T-helper 1 cell treated with Interleukin-12 subunit alpha and Interleukin-12 subunit beta and Interleukin-4 antibody, amounts not matched to agents 30 μg/mL and 1 μg/mL, for 36 hours (primary cell): Measurements from ENCODE around the gene NLRP7.
"Not testable (repeated sequence)": the region's sequence is repeated elsewhere in the genome, so short reads cannot be mapped to it uniquely, and the experiment has no call there.

ENCODE experiments used
- H3K27ac Mint-ChIP-seq: one replicate; pipeline ENCODE4 v1.8.0; 2021; ENCODE audit warnings: mild to moderate bottlenecking, mixed read lengths
- H3K27me3 Mint-ChIP-seq: one replicate; pipeline ENCODE4 v1.8.0; 2021; ENCODE audit warnings: low read depth, mixed read lengths
- H3K36me3 Mint-ChIP-seq: one replicate; pipeline ENCODE4 v1.8.0; 2021; ENCODE audit warnings: low read depth, mixed read lengths
- H3K4me1 Mint-ChIP-seq: one replicate; pipeline ENCODE4 v1.8.0; 2021; ENCODE audit warnings: low read depth, mixed read lengths
- H3K4me3 Mint-ChIP-seq: one replicate; pipeline ENCODE4 v1.8.0; 2021; ENCODE audit warnings: mild to moderate bottlenecking, moderate library complexity, mixed read lengths
- H3K9me3 Mint-ChIP-seq: one replicate; pipeline ENCODE4 v1.8.0; 2021; ENCODE audit warnings: mixed read lengths

Gene NLRP7

DNA sequence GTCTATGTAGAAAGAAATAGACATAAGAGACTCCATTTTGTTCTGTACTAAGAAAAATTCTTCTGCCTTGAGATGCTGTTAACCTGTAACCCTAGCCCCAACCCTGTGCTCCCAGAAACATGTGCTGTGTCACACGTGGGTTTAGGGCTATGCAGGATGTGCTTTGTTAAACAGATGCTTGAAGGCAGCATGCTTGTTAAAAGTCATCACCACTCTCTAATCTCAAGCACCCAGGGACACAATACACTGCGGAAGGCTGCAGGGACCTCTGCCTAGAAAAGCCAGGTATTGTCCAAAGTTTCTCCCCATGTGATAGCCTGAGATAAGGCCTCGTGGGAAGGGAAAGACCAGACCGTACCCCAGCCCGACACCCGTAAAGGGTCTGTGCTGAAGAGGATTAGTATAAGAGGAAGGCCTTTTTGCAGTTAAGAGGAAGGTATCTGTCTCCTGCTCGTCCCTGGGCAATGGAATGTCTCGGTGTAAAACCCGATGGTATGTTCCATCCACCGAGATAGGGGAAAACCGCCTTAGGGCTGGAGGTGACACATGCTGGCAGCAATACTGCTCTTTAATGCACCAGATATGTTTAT, 3.5 kb downstream of the NLRP7 start:
- not testable (repeated sequence) for H3K4me3 Mint-ChIP-seq, H3K36me3 Mint-ChIP-seq, H3K4me1 Mint-ChIP-seq, H3K27me3 Mint-ChIP-seq, H3K27ac Mint-ChIP-seq, H3K9me3 Mint-ChIP-seq

DNA sequence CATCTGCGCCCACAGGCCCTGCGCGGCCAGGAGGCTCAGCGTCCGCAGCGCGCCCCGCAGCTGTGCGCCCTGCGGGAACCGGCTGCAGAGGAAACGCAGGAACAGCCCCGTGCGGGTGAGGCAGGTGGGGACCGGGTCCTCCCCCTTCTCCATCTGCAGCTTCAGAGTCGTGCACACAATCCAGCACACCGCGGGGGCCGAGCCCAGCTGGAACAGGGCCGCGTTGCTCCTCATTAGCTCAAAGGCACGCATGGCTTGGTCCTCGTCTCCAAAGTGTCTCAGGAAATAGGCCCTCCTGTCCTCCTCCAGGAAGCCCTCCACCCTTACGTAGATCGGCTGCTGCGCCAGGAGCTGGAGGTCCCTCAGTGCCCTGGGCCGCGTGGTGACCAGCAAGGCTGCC, 7.8 kb downstream of the NLRP7 start:
- H3K4me3 Mint-ChIP-seq, H3K36me3 Mint-ChIP-seq, H3K27ac Mint-ChIP-seq, H3K9me3 Mint-ChIP-seq, H3K27me3 Mint-ChIP-seq, H3K4me1 Mint-ChIP-seq: not testable (repeated sequence)

DNA sequence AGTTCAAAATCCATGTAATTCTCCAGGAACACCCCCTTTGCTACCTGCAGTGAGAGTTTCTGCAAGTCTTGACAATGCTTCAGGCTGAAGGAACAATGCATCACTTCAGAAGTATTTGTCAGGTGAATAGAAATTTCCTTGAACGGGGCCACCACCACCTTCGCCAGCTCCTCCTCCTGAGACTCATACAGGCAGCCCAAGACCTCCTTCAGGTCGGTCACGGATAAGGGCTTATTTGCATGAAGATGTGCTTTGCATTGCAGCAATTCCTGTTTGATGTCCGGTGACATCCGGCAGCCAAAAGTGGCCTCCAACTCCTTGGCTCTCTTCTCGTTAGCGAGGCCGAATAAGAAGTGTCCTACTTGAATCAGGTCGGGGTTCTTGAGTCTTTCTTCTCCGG, 8.4 kb downstream of the NLRP7 start:
- Mint-ChIP-seq H3K27me3 (peaks cover 4% of the 10 kb centered on the region), H3K9me3 (no peaks in the 10 kb centered on the region), H3K4me3 (no peak overlapping the region), H3K27ac (no peak overlapping the region), H3K4me1 (peaks cover 4% of the 10 kb centered on the region), H3K36me3 (no peaks in the 10 kb centered on the region)

DNA sequence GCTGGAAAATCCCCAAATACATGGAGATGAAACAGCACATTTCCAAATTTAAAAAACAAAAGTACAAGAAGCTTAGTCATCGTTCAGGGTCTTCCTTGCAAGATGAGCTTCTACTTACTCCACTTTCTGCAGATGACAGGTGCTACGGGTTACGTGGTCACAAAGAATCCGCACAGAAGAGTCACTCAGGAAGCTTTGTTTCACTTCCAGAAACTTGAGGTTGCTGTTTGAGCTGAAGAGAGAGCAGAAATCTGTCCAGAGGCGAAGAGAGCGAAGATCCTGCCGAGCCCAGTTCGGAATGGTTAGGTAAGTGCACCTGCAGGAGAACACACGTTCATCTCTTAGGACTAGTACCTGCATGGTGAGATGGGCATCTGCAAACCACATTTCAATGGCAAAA, 9.4 kb downstream of the NLRP7 start:
- Mint-ChIP-seq H3K9me3 (no peaks in the 10 kb centered on the region), H3K4me3 (peak overlapping the region; percentile 15), H3K27me3 (peaks cover 4% of the 10 kb centered on the region), H3K36me3 (no peaks in the 10 kb centered on the region), H3K4me1 (peaks cover 4% of the 10 kb centered on the region), H3K27ac (peak overlapping the region; percentile 70)

DNA sequence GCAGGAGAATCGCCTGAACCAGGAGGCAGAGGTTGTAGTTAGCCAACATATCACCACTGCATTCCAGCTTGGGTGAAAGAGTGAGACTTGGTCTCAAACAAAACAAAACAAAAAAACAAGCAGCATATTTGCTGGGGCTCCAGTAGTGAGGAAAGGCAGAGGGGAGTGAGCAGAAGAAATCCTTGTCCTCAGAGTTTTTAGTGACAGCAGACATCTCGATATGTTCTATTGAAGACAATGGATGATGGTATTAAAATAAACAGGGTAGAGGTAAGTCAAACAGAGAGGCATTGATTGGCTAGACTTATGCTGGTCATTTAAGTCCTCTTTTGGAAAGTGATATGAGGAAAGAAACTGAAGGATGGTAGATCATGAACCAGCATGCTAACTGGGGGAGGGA, 19.0 kb downstream of the NLRP7 start:
- Mint-ChIP-seq H3K36me3 (peaks cover 2% of the 10 kb centered on the region), H3K4me3 (no peak overlapping the region), H3K27me3 (no peaks in the 10 kb centered on the region), H3K27ac (no peak overlapping the region), H3K9me3 (peaks cover 21% of the 10 kb centered on the region), H3K4me1 (no peaks in the 10 kb centered on the region)

DNA sequence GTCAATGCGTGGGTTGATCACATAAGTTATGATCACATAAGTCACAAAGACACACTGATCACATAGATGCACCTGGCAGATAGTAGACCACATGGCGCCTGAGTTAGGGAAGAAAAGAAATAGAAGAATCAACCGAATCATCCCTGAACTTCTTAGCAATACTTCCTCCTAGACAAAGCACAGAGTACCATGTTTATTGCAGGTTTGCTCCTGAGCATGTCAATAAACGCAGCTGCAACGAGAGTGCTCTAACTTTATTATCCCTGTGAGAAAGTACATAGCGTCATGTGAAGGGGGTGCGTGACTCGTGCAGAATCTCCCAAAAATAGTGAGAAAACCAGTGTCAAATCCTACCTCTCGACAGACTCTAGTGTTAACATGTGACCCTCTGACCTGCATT, 24.1 kb downstream of the NLRP7 start:
- no peaks in the 10 kb centered on the region for H3K27me3 Mint-ChIP-seq
- no peak overlapping the region for H3K27ac Mint-ChIP-seq
- peaks cover under 1% of the 10 kb centered on the region for H3K36me3 Mint-ChIP-seq
- H3K4me1 Mint-ChIP-seq: peaks cover 7% of the 10 kb centered on the region
- peaks cover 8% of the 10 kb centered on the region for H3K9me3 Mint-ChIP-seq
- no peak overlapping the region for H3K4me3 Mint-ChIP-seq

DNA sequence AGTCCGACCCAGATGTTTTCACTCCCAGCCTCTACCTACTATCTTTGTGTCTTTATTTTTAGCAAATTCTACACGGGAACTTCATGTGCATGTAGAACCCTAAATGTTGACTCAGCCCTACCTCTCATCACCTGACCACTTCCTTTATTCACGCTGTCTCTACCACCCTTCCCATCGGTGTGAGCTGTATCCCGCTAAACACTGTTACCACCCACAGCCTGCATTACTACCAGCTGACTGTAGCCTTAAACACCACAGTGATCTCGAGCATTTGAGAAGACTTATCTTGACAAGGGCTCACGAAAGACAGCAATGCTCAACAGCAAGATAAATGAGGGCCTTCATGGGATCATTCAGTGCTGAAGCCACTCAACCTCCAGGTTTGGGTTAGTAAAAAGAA, 26.2 kb downstream of the NLRP7 start:
- Mint-ChIP-seq H3K27me3 (no peaks in the 10 kb centered on the region), H3K4me1 (peaks cover 10% of the 10 kb centered on the region), H3K36me3 (no peaks in the 10 kb centered on the region), H3K4me3 (no peak overlapping the region), H3K27ac (peak overlapping the region; percentile 4), H3K9me3 (peaks cover 5% of the 10 kb centered on the region)

DNA sequence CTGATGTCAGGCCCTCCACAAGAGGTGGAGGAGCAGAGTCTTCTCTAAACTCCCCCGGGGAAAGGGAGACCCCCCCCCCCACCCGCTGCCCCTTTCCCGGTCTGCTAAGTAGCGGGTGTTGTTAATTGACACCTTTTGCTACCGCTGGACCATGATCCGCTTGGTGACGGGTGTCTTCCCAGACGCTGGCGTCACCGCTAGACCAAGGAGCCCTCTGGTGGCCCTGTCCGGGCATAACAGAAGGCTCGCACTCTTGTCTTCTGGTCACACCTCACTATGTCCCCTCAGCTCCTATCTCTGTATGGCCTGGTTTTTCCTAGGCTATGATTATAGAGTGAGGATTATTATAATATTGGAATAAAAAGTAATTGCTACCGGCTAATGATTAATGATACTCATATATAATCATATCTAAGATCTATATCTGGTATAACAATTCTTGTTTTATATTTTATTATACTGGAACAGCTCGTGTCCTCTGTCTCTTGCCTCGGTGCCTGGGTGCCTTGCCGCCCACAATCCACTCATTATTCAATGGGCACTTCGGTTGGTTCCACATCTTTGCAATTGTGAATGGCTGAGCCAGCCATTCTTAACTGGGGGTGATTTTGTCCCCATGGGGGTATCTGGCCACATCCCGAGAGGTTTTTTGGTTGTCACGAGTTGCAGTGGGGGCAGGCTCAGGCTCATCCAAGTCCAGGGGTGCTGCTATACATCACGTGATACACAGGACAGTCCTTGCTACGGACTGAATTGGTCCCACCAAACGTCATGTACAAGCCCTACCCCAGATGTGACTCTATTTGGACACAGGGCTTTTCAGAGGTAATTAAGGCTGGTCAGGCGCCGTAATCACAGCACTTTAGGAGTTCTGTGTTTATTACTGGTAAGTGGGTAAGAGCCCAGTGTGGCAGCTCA, 27.4 kb downstream of the NLRP7 start:
- H3K36me3 Mint-ChIP-seq, H3K9me3 Mint-ChIP-seq, H3K27ac Mint-ChIP-seq, H3K4me1 Mint-ChIP-seq, H3K27me3 Mint-ChIP-seq, H3K4me3 Mint-ChIP-seq: not testable (repeated sequence)

DNA sequence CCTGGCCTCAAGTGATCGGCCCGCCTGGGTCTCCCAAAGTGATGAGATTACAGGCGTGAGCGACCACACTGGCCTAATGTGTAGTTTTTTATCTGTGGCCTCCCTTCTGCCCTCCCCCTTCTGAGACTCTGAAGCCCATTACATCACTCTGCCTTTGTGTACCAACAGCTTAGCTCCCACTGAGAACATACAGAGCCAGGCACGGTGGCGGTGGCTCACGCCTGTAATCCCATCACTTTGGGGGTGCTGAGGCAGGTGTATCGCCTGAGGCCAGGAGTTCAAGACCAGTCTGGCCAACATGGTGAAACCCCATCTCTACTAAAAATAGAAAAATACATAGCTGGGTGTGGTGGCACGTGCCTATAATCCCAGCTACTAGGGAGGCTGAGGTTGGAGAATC, 28.8 kb downstream of the NLRP7 start:
- H3K4me3 Mint-ChIP-seq: no peak overlapping the region
- H3K27me3 Mint-ChIP-seq: no peaks in the 10 kb centered on the region
- no peak overlapping the region for H3K27ac Mint-ChIP-seq
- peaks cover 10% of the 10 kb centered on the region for H3K4me1 Mint-ChIP-seq
- no peaks in the 10 kb centered on the region for H3K9me3 Mint-ChIP-seq
- H3K36me3 Mint-ChIP-seq: no peaks in the 10 kb centered on the region

DNA sequence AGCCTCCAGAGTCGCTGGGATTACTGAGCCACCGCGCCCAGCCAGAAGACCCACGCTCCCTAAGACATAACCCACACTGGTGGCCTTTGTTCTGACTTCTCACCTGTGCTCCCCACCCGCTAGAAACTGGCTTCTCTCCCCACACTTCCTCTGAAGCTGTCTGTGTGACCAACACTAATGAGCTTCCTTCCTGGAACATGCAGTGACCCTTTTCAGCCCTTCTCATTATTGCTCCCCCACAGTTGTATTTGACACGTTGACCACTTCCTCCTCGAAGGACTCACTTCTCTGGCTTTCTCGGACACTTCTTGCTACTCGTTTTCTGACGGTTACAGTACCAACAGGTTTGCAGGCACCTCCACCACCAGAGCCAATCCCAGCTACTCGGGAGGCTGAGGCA, 30.5 kb downstream of the NLRP7 start:
- no peak overlapping the region for H3K4me3 Mint-ChIP-seq
- no peaks in the 10 kb centered on the region for H3K9me3 Mint-ChIP-seq
- H3K27ac Mint-ChIP-seq: no peak overlapping the region
- H3K36me3 Mint-ChIP-seq: no peaks in the 10 kb centered on the region
- H3K4me1 Mint-ChIP-seq: peaks cover 8% of the 10 kb centered on the region
- H3K27me3 Mint-ChIP-seq: no peaks in the 10 kb centered on the region

DNA sequence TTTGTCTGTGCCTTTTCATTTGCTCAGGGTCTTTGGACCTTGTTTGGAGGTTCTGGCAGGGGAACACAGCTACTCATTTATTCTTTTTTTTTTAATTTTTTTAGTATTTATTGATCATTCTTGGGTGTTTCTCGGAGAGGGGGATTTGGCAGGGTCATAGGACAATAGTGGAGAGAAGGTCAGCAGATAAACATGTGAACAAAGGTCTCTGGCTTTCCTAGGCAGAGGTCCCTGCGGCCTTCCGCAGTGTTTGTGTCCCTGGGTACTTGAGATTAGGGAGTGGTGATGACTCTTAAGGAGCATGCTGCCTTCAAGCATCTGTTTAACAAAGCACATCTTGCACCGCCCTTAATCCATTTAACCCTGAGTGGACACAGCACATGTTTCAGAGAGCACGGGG, 39.4 kb downstream of the NLRP7 start:
- not testable (repeated sequence) for H3K36me3 Mint-ChIP-seq, H3K27ac Mint-ChIP-seq, H3K27me3 Mint-ChIP-seq, H3K4me1 Mint-ChIP-seq, H3K9me3 Mint-ChIP-seq, H3K4me3 Mint-ChIP-seq

DNA sequence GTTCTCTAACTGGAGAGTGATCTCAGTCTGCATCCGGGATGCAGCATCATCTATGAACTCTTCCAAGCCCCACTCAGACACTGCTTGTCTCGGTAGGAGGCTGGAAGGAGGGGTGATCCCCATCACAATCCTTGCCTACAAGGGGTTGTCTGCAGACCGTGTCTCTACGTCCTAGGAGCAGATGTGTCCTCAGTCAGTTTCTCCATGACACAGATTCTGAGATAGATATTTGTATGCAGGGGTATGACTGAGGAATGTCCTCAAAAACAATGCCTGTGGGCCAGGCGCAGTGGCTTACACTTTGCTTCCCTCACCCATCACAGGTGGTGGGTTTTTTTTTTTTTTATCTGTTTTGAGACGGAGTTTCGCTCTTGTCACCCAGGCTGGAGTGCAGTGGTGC, 40.5 kb downstream of the NLRP7 start:
- H3K9me3 Mint-ChIP-seq: peaks cover 3% of the 10 kb centered on the region
- peaks cover 5% of the 10 kb centered on the region for H3K27me3 Mint-ChIP-seq
- no peaks in the 10 kb centered on the region for H3K4me1 Mint-ChIP-seq
- H3K4me3 Mint-ChIP-seq: no peak overlapping the region
- H3K36me3 Mint-ChIP-seq: no peaks in the 10 kb centered on the region
- H3K27ac Mint-ChIP-seq: no peak overlapping the region

DNA sequence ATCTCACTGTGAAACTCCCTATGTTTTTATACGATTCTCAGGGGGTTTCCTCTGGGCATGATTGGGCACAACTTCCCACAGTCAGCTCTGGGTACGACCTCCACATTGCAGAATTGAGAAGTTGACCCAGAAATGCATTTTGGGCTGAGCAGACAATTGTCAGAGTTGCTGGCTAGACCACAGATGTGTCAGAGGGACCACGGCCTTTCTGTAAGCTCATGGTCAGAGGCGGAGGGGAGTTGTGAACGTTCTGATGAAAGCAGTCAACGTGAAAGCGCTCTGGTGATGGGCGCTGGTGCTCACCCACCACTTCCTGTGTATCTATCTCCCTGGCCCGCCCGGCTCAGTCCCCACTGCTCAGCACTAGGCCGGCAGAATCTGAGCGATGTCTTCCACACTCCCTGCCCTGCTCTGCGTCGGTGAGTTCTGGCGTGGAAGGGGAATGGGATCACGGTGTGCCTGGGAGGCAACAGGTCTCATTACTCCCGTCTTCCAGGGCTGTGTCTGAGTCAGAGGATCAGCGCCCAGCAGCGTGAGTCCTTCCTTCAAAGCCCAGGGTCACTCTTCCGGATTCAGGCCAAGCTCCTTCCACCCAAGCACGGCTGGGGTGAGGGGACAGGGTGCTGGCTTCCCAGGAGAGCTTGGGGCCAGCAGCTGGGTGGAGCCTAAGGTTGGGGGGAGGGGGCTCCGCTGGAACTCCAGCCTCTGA, 41.4 kb downstream of the NLRP7 start, which contains the start of gene NCR1:
Gene NCR1 (plus strand): TSS at position 346 of the 709 bp plus-strand sequence. CDS start 40 bp downstream, at position 386.
- no peaks in the 10 kb centered on the region for H3K4me1 Mint-ChIP-seq
- peaks cover 5% of the 10 kb centered on the region for H3K27me3 Mint-ChIP-seq
- no peak within 1 kb of the TSS for H3K4me3 Mint-ChIP-seq
- peaks cover 3% of the 10 kb centered on the region for H3K9me3 Mint-ChIP-seq
- no peak within 1 kb of the TSS for H3K27ac Mint-ChIP-seq
- H3K36me3 Mint-ChIP-seq: no peaks in the 10 kb centered on the region

DNA sequence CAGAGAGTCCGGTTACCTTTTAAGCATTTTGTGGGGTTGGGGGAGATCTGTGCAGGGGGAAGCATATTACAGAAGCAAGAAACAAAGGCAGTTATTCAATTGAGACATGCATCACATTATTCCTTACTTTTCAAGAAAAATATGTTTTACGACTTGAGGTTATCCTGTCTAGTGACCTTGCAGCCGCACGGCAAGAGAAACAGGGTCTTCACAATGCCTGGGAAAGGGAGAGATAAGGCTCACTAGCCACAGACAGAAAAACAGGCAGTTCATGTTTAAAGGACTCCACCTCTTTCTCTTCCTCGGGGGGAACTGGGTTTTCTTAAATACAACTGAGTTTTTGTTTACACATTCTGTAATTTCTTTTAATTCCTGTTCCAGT, 41.9 kb downstream of the NLRP7 start:
- no peaks in the 10 kb centered on the region for H3K4me1 Mint-ChIP-seq
- no peak overlapping the region for H3K27ac Mint-ChIP-seq
- H3K4me3 Mint-ChIP-seq: no peak overlapping the region
- H3K27me3 Mint-ChIP-seq: peaks cover 5% of the 10 kb centered on the region
- H3K9me3 Mint-ChIP-seq: peaks cover 3% of the 10 kb centered on the region
- no peaks in the 10 kb centered on the region for H3K36me3 Mint-ChIP-seq

DNA sequence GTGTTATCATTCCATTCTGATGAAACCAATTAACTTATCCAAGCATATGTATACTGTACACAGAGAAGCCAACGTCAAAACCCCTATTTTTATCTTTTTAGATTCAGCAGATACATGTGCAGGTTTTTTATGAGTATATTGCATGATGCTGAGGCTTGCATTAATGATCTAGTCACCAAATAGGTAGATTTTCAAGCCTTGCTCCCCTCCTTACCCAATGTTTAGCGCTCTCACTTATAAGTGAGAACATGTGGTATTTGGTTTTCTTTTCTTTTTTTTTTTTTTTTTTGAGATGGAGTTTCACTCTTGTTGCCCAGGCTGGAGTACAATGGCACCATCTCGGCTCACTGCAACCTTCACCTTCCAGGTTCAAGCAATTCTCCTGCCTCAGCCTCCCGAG, 43.1 kb downstream of the NLRP7 start:
- H3K4me3 Mint-ChIP-seq, H3K9me3 Mint-ChIP-seq, H3K27me3 Mint-ChIP-seq, H3K27ac Mint-ChIP-seq, H3K36me3 Mint-ChIP-seq, H3K4me1 Mint-ChIP-seq: not testable (repeated sequence)
